NT2/D1 (cell line): Measurements from ENCODE around the gene PGBD4.
"Not testable (repeated sequence)": the region's sequence is repeated elsewhere in the genome, so short reads cannot be mapped to it uniquely, and the experiment has no call there.

Experiments
- DNase-seq: peaks from one replicate; pipeline ENCODE4 v3.0.0-alpha.2; 2011; ENCODE audit warnings: low read depth, low spot score
- H3K27me3 ChIP-seq: 2 replicates; pipeline ENCODE4 v1.6.0; 2011; ENCODE audit warnings: mild to moderate bottlenecking; ENCODE audit not compliant: insufficient read length, insufficient read depth
- H3K36me3 ChIP-seq: 2 replicates; pipeline ENCODE4 v1.6.1; 2011; ENCODE audit warnings: mild to moderate bottlenecking, low read length, mixed read lengths; ENCODE audit not compliant: insufficient read depth, insufficient read length
- H3K4me1 ChIP-seq: 2 replicates; pipeline ENCODE4 v1.5.1; 2011; ENCODE audit not compliant: insufficient read depth, insufficient read length
- H3K4me3 ChIP-seq: 2 replicates; pipeline ENCODE4 v1.5.1; 2011; ENCODE audit warnings: low read depth; ENCODE audit not compliant: insufficient read length
- H3K9ac ChIP-seq: 2 replicates; pipeline ENCODE4 v1.6.0; 2011; ENCODE audit warnings: low read depth; ENCODE audit not compliant: insufficient read length
- H3K9me3 ChIP-seq: 2 replicates; pipeline ENCODE4 v1.5.1; 2011; ENCODE audit warnings: mild to moderate bottlenecking, low read length; ENCODE audit not compliant: insufficient read depth
- SUZ12 ChIP-seq: IDR thresholded peaks from 2 replicates; pipeline ENCODE4 v1.6.1; 2011; ENCODE audit not compliant: insufficient read length, insufficient read depth; ENCODE audit errors: extremely low read depth
- YY1 ChIP-seq: IDR thresholded peaks from 2 replicates; pipeline ENCODE4 v1.6.1; 2011; ENCODE audit not compliant: insufficient read length, insufficient read depth
- ZNF274 ChIP-seq: IDR thresholded peaks from 2 replicates; pipeline ENCODE4 v1.6.1; 2011; ENCODE audit warnings: mild to moderate bottlenecking, low read depth, low read length

Gene PGBD4

DNA sequence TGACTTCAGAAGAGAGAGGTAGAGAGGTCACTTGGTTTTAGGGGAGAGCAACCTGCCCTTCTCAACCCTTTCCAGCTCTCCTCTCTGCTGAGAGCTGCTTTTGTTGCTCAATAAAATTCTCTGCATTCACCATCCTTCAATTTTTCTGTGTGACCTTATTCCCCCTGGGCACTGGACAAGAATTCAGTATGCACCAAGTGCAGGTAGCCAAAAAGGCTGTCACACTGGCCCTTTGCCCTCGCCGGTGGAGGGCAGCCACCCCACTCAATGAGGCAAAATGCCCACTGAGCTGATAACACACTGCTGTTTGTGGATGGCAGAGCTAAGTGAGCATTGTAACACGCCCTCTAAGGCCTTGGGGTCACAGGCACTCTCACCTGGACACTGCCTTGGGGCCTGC, 12.9 kb downstream of the PGBD4 start:
- H3K27me3 ChIP-seq: no peaks in the 10 kb centered on the region
- no peak overlapping the region for H3K4me3 ChIP-seq
- no peaks in the 10 kb centered on the region for H3K4me1 ChIP-seq
- no peak for DNase-seq
- TF ChIP-seq YY1: no peak
- no peak for TF ChIP-seq SUZ12
- TF ChIP-seq ZNF274: no peak
- H3K9me3 ChIP-seq: no peaks in the 10 kb centered on the region; the same call in 1 of the 2 replicates
- H3K9ac ChIP-seq: no peak overlapping the region
- H3K36me3 ChIP-seq: no peaks in the 10 kb centered on the region

DNA sequence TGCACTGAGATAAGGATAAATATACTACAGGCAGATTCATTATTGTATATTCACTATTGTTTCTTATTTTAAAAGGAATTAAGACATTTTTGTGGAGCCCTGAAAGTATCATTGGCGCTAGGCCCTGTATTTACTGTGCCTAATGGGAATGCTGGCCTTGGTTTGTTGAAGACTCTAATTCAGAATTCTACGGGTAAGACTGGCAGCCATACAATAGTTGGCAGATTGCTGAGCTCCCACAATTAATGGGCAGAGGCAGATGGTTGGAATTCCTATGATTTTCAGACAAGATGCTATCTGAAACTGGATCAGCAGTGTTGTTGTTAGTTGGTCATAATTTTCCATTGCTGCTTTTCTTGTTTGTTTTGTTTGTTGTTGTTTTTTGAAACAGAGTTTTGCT, 14.7 kb downstream of the PGBD4 start:
- Histone ChIP-seq H3K9ac (no peak overlapping the region), H3K4me3 (no peak overlapping the region), H3K36me3 (no peaks in the 10 kb centered on the region), H3K9me3 (no peaks in the 10 kb centered on the region; the same call in 1 of the 2 replicates), H3K27me3 (no peaks in the 10 kb centered on the region), H3K4me1 (no peaks in the 10 kb centered on the region)
- TF ChIP-seq YY1 (no peak), ZNF274 (no peak), SUZ12 (no peak)
- no peak for DNase-seq

GRCh38 chr15:34119291-34119690, 17.4 kb downstream of the PGBD4 start:
- Histone ChIP-seq H3K27me3 (no peaks in the 10 kb centered on the region), H3K9me3 (no peaks in the 10 kb centered on the region; the same call in 1 of the 2 replicates), H3K9ac (no peak overlapping the region), H3K36me3 (no peaks in the 10 kb centered on the region), H3K4me3 (no peak overlapping the region), H3K4me1 (no peaks in the 10 kb centered on the region)
- no peak for DNase-seq
- TF ChIP-seq ZNF274: no peak
- no peak for TF ChIP-seq YY1
- TF ChIP-seq SUZ12: no peak

DNA sequence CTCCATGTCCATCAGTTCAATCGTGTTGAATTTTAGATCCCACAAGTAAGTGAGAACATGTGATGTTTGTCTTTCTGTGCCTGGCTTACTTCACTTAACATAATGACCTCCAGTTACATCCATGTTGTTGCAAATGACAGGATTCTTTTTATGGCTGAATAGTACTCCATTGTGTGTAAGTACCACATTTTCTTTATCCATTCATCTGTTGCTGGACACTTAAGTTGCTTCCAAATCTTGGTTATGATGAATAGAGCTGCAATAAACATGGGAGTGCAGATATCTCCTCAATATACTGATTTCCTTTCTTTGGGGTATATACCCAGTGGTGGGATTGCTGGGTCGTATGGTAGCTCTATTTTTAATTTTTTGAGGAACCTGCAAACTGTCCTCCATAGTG, 18.5 kb downstream of the PGBD4 start:
- H3K9me3 ChIP-seq, H3K9ac ChIP-seq, H3K4me3 ChIP-seq: not testable (repeated sequence)

GRCh38 chr15:34121786-34122185, 19.9 kb downstream of the PGBD4 start:
- not testable (repeated sequence) for H3K4me3 ChIP-seq, H3K36me3 ChIP-seq, H3K4me1 ChIP-seq, DNase-seq, H3K27me3 ChIP-seq, H3K9ac ChIP-seq, H3K9me3 ChIP-seq

More for the DNA sequence above, 18.5 kb downstream of the PGBD4 start:
- not testable (repeated sequence) for H3K4me1 ChIP-seq, H3K36me3 ChIP-seq, H3K27me3 ChIP-seq, DNase-seq

- no peak for DNase-seq
- Histone ChIP-seq H3K4me3 (no peak overlapping the region), H3K27me3 (no peaks in the 10 kb centered on the region), H3K9ac (no peak overlapping the region), H3K36me3 (no peaks in the 10 kb centered on the region), H3K4me1 (no peaks in the 10 kb centered on the region), H3K9me3 (no peaks in the 10 kb centered on the region)
- no peak for TF ChIP-seq SUZ12
- no peak for TF ChIP-seq YY1
- no peak for TF ChIP-seq ZNF274
Measured at GRCh38 chr15:34122771-34123183, 20.9 kb downstream of the PGBD4 start.

- Histone ChIP-seq H3K36me3 (no peaks in the 10 kb centered on the region), H3K4me1 (no peaks in the 10 kb centered on the region), H3K9ac (no peak overlapping the region), H3K27me3 (no peaks in the 10 kb centered on the region), H3K9me3 (no peaks in the 10 kb centered on the region), H3K4me3 (no peak overlapping the region)
- TF ChIP-seq ZNF274 (no peak), SUZ12 (no peak), YY1 (no peak)
- no peak for DNase-seq
Measured at GRCh38 chr15:34124651-34125050, 22.8 kb downstream of the PGBD4 start.

DNA sequence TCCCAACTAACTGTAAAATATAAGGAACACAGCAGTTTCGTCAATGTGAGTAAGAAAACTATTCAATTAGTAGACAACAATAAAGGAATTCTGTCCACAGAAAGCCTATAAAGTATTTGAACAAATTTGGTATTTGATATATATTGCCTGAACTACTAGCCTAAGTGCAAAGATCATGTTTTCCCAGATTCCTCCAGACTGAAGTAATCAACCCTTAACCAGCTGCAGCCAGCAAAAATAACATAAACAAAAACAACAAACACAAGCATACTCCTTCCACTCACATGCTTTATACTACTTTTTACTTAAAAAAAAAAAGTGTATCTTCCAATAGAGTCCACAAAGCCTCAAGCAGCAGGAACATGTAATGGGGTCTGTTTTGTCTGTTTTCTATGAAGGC, 24.1 kb downstream of the PGBD4 start:
- H3K9ac ChIP-seq: no peak overlapping the region
- no peak overlapping the region for H3K4me3 ChIP-seq
- no peak for TF ChIP-seq ZNF274
- no peak for TF ChIP-seq SUZ12
- TF ChIP-seq YY1: no peak
- H3K27me3 ChIP-seq: no peaks in the 10 kb centered on the region
- H3K9me3 ChIP-seq: no peaks in the 10 kb centered on the region
- DNase-seq: no peak
- H3K4me1 ChIP-seq: no peaks in the 10 kb centered on the region
- H3K36me3 ChIP-seq: no peaks in the 10 kb centered on the region
